Measurements from ENCODE around the gene MPV17L2.

- TF ChIP-seq CTCF (conservative IDR thresholded peaks at IDR 0.05) (no peak), ZFX (IDR thresholded peaks at IDR 0.05) (no peak)
These were observed 36.8 kb upstream of the MPV17L2 start for GRCh38 chr19:18156268-18156667.

Measured in C4-2B (cell line).